SU-DHL-6 (cell line): ENCODE measurements around the gene NDUFB11.

Experiments used
- CTCF ChIP-seq: fragments of 200-600 bp; sonication (generic); IDR thresholded peaks from one replicate; pipeline ENCODE4 v1.5.1; 2017; ENCODE audit warnings: antibody characterized with exemption, mild to moderate bottlenecking, low read length, moderate library complexity; ENCODE audit not compliant: insufficient read depth, poor library complexity, severe bottlenecking
- EZH2phosphoT487 ChIP-seq: fragments of 200-600 bp; sonication (generic), shearing (Covaris generic); conservative IDR thresholded peaks from 2 replicates; pipeline ENCODE4 v1.6.1; 2018; ENCODE audit warnings: mild to moderate bottlenecking, antibody characterized with exemption, low read length, moderate library complexity, mixed read lengths

DNA sequence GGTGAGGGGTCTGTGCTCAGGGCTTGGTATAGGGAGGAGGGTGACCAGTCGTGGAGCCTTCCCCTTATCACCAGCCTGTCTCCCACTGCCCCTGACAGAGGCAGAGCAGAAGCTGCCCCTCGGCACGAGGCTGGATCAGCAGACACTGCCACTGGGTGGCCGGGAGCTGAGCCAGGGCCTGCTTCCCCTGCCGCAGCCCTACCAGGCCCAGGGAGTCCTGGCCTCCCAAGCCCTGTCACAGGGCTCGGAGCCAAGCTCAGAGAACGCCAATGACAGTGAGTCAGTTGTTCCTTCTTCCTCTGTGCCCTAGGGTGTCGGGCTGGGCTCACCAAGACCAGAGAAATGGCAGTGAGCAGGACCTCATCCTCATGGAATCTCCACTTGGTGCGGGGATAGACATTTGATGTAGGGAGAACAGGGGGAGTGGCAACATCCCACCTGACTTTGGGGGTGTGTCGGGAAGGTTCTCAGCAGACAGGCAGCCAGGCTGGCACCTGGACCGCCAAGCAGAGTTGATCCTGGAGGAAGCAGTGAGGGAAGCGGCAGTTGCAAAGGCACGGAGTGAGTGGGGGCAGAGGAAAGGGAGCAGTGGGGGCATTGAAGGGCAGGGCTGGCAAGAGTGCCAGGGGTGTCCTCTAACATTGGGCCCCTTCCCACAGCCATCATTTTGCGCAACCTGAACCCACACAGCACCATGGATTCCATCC is 34.9 kb upstream of the NDUFB11 start:
- no peak for TF ChIP-seq CTCF
- no peak for TF ChIP-seq EZH2phosphoT487
